ENCODE data around the gene FCF1.
A peak's percentile ranks its signal among the peaks of the same experiment; 100 is the strongest.
"Not testable (repeated sequence)": the region's sequence is repeated elsewhere in the genome, so short reads cannot be mapped to it uniquely, and the experiment has no call there.

The FCF1 gene

GRCh38 chr14:74703043-74703442 is 9.9 kb upstream of the FCF1 start:
- DNase-seq = no peak

- no peak for DNase-seq
These were observed 8.3 kb upstream of the FCF1 start for GRCh38 chr14:74704656-74705055.

- no peak for DNase-seq
These were observed 7.1 kb upstream of the FCF1 start for GRCh38 chr14:74705613-74706500.

GRCh38 chr14:74710480-74710879 is 2.5 kb upstream of the FCF1 start:
- no peak for DNase-seq

- no peak for DNase-seq
These were observed 1.3 kb upstream of the FCF1 start for GRCh38 chr14:74711651-74712050.

- no peak for DNase-seq
These were observed 421 bp downstream of the FCF1 start for GRCh38 chr14:74713395-74713735.

- no peak for DNase-seq
These were observed 7.6 kb downstream of the FCF1 start for GRCh38 chr14:74720526-74720925.

- no peak for DNase-seq
These were observed 10.2 kb downstream of the FCF1 start for GRCh38 chr14:74723134-74723533.

- no peak for DNase-seq
These were observed 19.4 kb downstream of the FCF1 start for GRCh38 chr14:74732387-74732786.

GRCh38 chr14:74733221-74733620 is 20.3 kb downstream of the FCF1 start:
- no peak for DNase-seq

GRCh38 chr14:74735125-74735524 is 22.2 kb downstream of the FCF1 start:
- no peak for DNase-seq

GRCh38 chr14:74737753-74738325 is 24.9 kb downstream of the FCF1 start:
- DNase-seq = no peak

- no peak for DNase-seq
These were observed 26.5 kb downstream of the FCF1 start for GRCh38 chr14:74739293-74740030.

- DNase-seq = no peak
These were observed 34.3 kb downstream of the FCF1 start for GRCh38 chr14:74747237-74747636.

GRCh38 chr14:74754157-74754556 is 41.2 kb downstream of the FCF1 start:
- DNase-seq = no peak

- DNase-seq = no peak
These were observed 42.0 kb downstream of the FCF1 start for GRCh38 chr14:74754899-74755298.

- DNase-seq = no peak
These were observed 43.4 kb downstream of the FCF1 start for GRCh38 chr14:74756326-74756725.

- not testable (repeated sequence) for DNase-seq
These were observed 45.6 kb downstream of the FCF1 start for GRCh38 chr14:74758505-74758904.

GRCh38 chr14:74762917-74763802 is 50.2 kb downstream of the FCF1 start, which contains the start of gene YLPM1:
TSS of gene YLPM1 (plus strand) at chr14:74763316. CDS start at chr14:74763490, 174 bp downstream.
- DNase-seq = peak; percentile 36

- no peak for DNase-seq
These were observed 51.0 kb downstream of the FCF1 start for GRCh38 chr14:74763803-74764531.

GRCh38 chr14:74765721-74766120 is 52.8 kb downstream of the FCF1 start:
- no peak for DNase-seq

- no peak for DNase-seq
These were observed 58.5 kb downstream of the FCF1 start for GRCh38 chr14:74771399-74771798.
